PFSK-1 (cell line): Measurements from ENCODE around the gene RIPOR2.

ENCODE experiments used
- FOXP2 ChIP-seq: optimal IDR thresholded peaks from 2 replicates; pipeline ENCODE3; 2011; ENCODE audit warnings: borderline replicate concordance, control low read depth, inconsistent platforms; ENCODE audit not compliant: insufficient read depth; ENCODE audit errors: extremely low read length, extremely low read depth
- POLR2AphosphoS5 ChIP-seq: IDR thresholded peaks from 2 replicates; pipeline ENCODE4 v1.6.1; 2012; ENCODE audit warnings: low read depth, mild to moderate bottlenecking, control low read depth, low read length, moderate library complexity
- SIN3A ChIP-seq: IDR thresholded peaks from 2 replicates; pipeline ENCODE4 v1.6.1; 2012; ENCODE audit warnings: mild to moderate bottlenecking, low read length, moderate library complexity, borderline replicate concordance; ENCODE audit not compliant: insufficient read depth
- TAF1 ChIP-seq: IDR thresholded peaks from 2 replicates; pipeline ENCODE4 v1.6.1; 2012; ENCODE audit warnings: low read length, control low read depth, borderline replicate concordance; ENCODE audit not compliant: insufficient read depth
- TF ChIP-seq, protein P1 (sequence below), 2 experiments: IDR thresholded peaks; 2 replicates each; pipeline versions ENCODE4 v1.6.1 to v1.8.0; 2011 to 2012; ENCODE audit warnings: low read depth in 2 of 2, low read length in 2 of 2, control low read depth in 1 of 2, inconsistent platforms in 1 of 2, mild to moderate bottlenecking in 1 of 2, moderate library complexity in 1 of 2; ENCODE audit not compliant: insufficient read depth in 1 of 2

The RIPOR2 gene

DNA sequence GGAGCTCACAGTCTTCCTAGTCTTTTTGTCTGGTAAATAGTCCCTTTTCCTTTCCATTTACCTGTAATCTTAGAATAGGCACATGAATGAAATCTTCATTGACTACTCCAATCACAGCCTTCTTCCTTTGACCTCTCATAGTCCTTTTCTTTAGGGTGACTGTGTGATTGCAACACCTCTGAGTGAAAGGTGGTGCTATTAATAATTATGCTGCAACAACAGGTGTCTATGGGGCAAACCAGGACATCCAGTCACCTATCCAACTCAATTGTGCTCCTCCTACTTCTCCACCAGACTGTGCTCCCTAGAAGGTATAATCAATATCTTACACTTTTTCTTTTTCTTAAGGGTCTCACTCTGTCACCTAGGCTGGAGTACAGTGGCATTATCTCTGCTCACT is 29.4 kb downstream of the RIPOR2 start:
- TF ChIP-seq POLR2AphosphoS5 (no peak), FOXP2 (no peak), TAF1 (no peak), SIN3A (no peak)
- TF ChIP-seq, protein P1, sequence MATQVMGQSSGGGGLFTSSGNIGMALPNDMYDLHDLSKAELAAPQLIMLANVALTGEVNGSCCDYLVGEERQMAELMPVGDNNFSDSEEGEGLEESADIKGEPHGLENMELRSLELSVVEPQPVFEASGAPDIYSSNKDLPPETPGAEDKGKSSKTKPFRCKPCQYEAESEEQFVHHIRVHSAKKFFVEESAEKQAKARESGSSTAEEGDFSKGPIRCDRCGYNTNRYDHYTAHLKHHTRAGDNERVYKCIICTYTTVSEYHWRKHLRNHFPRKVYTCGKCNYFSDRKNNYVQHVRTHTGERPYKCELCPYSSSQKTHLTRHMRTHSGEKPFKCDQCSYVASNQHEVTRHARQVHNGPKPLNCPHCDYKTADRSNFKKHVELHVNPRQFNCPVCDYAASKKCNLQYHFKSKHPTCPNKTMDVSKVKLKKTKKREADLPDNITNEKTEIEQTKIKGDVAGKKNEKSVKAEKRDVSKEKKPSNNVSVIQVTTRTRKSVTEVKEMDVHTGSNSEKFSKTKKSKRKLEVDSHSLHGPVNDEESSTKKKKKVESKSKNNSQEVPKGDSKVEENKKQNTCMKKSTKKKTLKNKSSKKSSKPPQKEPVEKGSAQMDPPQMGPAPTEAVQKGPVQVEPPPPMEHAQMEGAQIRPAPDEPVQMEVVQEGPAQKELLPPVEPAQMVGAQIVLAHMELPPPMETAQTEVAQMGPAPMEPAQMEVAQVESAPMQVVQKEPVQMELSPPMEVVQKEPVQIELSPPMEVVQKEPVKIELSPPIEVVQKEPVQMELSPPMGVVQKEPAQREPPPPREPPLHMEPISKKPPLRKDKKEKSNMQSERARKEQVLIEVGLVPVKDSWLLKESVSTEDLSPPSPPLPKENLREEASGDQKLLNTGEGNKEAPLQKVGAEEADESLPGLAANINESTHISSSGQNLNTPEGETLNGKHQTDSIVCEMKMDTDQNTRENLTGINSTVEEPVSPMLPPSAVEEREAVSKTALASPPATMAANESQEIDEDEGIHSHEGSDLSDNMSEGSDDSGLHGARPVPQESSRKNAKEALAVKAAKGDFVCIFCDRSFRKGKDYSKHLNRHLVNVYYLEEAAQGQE (IDR thresholded peaks at IDR 0.05; ENCODE audit: insufficient read depth in 1 of 2, low read depth in 2 of 2, low read length in 2 of 2): no peak

DNA sequence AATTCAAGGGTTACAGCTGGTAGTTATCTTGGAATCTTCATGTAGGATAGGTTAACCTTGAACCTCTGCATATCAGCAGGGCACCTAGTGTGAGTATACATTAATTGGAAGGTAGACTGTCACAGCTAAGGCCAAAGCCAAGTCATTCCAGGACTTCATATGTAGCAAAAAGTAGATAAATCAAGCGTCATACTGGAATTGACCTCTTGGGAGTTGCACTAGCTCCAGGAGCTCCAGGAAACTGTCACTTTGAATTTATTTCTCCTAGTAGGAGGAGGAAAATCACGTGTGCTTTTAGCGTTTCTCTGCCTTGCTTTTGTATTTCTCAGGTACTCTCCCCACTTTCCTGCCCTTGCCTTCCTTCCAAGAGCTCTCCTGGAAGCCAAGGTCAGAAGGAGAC is 30.3 kb downstream of the RIPOR2 start:
- TF ChIP-seq SIN3A (no peak), TAF1 (no peak), POLR2AphosphoS5 (no peak), FOXP2 (no peak)
- TF ChIP-seq, protein P1 (IDR thresholded peaks at IDR 0.05; ENCODE audit: insufficient read depth in 1 of 2, low read depth in 2 of 2, low read length in 2 of 2): no peak

DNA sequence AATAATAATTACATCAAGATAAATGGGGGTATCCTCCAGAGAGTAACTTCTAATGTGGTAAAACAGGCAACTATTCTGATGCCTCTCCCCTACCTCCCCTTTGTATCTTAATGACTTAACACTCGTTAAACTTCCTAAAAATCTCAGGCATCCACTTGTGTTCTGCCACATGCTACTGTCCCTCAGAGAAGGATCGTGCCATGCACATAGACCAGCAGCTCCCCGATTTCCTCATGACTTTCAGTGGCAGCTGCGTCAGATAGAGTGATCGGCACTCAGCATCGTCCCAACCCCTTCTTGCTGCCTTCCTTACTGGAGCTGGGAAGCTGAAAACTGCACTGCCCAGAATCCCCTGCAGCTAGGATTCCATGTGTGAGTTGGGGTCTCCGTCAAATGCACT is 32.1 kb downstream of the RIPOR2 start:
- TF ChIP-seq FOXP2: no peak
- TF ChIP-seq TAF1: no peak
- no peak for TF ChIP-seq POLR2AphosphoS5
- TF ChIP-seq, protein P1 (IDR thresholded peaks at IDR 0.05; ENCODE audit: insufficient read depth in 1 of 2, low read depth in 2 of 2, low read length in 2 of 2): no peak
- TF ChIP-seq SIN3A: no peak

DNA sequence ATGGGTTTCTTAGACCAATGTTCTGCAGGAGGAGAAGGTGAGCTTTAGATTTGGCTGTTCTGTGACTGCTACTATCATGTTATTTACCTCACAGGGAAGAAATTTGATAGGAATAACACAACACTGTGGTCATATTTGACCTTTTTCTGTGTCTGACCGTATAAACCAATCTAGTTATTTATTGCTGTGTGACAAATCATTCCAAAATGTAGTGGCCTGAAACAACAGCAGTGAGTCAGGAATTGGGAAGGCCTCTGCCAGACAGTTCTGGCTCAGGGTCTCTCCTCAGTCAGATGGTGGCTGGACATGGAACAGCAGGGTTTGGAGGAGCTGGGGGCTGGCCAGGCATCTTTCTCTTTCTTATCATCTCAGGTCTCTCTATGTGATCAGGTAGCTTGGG is 33.0 kb downstream of the RIPOR2 start:
- TF ChIP-seq, protein P1 (IDR thresholded peaks at IDR 0.05; ENCODE audit: insufficient read depth in 1 of 2, low read depth in 2 of 2, low read length in 2 of 2): no peak
- TF ChIP-seq POLR2AphosphoS5 (no peak), TAF1 (no peak), FOXP2 (no peak), SIN3A (no peak)

DNA sequence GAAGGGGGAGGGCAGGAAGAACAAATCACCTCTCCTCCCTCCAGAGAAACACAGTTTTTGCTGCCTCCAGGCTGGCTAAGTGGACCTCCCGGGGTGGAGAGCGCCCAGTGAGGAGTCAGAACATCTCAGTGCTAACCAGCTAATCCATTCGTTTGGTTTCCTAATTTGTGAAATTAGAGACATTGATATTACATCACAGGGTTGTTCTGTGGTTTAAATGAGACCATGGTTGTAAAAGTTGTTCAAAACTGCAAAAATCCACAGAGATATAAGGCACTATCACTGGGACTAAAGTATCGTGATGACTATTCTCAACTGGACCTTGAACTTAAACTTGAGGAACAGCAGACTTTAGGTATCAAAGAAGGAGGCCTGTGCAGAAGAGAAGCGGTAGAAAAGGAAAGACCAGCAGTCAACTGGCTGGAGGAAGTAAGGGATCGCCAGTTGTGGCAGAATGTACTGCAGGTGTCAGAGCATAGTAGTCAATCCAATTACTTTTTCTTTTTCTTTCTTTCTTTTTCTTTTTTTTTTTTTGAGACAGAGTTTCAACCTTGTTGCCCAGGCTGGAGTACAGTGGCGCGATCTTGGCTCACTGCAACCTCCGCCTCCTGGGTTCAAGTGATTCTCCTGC is 33.9 kb downstream of the RIPOR2 start:
- TF ChIP-seq TAF1 (no peak), POLR2AphosphoS5 (no peak), SIN3A (no peak), FOXP2 (no peak)
- TF ChIP-seq, protein P1 (IDR thresholded peaks at IDR 0.05; ENCODE audit: insufficient read depth in 1 of 2, low read depth in 2 of 2, low read length in 2 of 2): no peak
